C4-2B (cell line): ENCODE results near the gene SLC7A6OS.

ENCODE experiments used
- CTCF ChIP-seq: fragments of 450-650 bp; conservative IDR thresholded peaks from 2 replicates; pipeline ENCODE4 v1.5.1; 2017; ENCODE audit warnings: mild to moderate bottlenecking
- ZFX ChIP-seq: fragments of 450-650 bp; IDR thresholded peaks from 2 replicates; pipeline ENCODE4 v1.6.1; 2017

GRCh38 chr16:68279726-68280558, 30.8 kb downstream of the SLC7A6OS start:
- TF ChIP-seq CTCF (no peak), ZFX (no peak)
